ENCODE measurements around the gene PLOD3.

The PLOD3 gene

DNA sequence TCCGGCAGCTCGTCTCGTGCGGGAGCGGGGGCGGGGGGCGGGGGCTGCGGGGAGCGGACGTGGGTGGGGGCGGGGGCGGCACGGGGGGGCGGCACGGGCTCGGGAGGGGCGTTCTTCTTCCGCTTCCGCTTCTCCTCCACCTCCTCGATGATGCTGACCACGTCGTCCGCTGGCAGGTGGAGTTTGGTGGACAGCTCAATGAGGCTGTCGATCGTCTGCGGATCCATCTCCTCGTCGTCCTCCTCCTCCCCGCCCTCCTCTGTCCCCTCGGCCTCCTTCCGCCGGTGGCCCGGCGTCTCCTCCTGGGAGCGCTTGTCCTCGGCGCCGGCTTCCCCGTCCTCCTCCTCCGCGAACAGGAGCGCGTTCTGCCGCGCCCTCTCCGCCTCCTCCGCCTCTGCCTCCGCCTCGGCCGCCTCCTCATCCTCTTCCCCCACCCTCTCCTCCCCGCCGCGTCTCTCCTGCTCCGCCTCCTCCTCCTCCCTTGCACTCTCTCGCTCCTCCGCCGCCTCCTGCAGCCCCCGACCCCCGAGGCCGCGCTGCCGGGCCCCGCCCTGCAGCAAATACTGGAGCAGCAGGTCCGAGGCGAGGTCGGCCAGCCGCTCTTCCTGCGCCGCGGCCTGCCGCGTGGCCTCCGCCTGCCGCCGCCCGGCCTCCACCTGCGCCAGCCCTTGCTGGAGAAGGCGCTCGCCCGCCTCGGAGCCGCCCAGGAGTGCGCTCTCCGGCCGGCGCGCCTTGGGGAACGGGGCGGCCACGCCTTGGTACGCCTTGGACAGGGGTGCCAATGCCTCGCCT lies 53.9 kb downstream of the PLOD3 start:
- DNase-seq = no peak

- DNase-seq = no peak
Measured at GRCh38 chr7:101162551-101163278, 54.7 kb downstream of the PLOD3 start.

DNA sequence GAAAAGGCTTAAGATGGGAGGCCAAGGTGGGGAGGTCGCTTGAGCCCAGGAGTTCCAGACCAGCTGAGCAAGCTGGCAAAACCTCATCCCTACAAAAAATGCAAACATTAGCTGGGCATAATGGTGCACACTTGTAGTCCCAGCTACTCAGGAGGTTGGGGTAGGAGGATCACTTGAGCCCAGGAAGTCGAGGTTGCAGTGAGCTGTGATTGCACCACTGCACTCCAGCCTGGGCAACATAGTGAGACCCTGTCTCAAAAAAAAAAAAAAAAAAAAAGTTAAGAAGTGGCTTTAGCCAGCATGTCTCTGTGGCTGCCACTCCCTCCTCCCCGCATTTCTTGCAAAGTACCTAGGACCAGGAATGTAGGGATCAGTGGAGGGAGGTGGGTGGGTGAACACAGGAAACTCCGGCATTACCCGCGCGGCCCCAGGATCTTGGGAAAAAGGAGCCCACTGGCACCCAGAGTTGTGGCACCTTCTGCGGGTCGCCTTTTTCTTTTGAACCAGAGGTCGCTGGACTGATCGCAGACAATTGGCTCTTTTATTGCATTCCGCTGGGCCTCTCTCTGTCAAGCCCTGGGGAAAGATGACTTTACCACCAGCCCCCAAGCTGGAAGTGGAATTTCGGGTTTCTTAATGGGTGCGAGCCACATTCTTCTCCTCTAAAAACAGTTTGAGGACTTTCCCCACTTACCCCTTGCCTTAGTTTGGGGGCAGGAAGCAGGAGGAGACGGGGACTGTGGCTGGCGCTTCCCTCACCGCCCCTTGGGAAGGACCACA lies 55.5 kb downstream of the PLOD3 start:
- DNase-seq = no peak

- no peak for DNase-seq
Measured at GRCh38 chr7:101160910-101161309, 56.5 kb downstream of the PLOD3 start.

GRCh38 chr7:101159696-101160674 lies 57.4 kb downstream of the PLOD3 start:
- DNase-seq = no peak

DNA sequence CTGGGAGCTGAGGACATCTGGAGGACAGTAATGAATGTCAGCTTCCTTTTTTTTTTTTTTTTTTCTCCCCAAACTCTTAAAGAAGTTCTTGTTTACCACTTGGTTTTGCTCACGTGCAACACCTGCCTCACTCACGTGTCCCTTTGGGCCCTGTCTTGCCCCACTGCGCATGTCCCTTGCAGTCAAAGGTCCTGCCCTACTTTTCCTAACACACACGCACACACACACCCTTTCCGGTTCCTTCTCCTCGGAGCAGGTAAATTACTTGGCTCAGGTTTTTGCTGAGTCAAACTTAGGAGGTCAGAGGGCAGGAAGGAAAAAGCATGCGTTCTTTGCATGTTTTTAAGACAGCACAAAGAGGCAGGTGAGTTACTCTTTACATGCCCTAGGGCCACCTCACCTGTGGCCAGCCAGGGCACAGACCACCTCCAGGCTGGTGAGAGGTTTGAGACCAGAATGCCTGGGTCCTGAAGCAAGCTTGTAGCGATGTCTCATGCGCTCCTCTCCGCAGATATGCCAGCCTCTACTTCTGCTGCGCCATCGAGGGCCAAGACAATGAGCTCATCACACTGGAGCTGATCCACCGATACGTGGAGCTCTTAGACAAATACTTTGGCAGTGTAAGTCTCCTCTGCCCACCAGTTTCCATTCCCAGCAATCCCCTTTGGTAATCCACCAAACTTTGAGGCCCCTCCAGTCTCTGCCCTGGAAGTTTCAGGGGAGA lies 60.4 kb downstream of the PLOD3 start:
- DNase-seq = no peak

DNA sequence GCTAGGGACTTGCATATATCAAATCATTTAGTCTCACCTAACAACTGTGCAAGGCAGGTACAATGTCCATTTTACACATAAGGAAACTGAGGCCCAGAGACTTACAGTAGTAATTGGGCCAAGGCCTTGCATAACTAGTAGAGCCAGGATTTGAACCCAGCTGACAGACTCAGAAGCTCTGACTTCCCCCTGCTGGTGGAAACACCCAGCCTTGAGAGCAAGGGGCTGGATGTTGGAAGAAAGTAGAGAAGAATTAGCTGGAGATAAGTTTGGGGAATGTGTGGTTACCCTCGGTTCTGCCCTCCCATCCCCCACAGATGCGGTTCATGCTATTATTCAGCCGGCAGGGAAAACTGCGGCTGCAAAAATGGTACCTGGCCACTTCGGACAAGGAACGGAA lies 61.1 kb downstream of the PLOD3 start:
- DNase-seq = no peak
